Stimulated activated naive CD8-positive, alpha-beta T cell treated with anti-CD3 and anti-CD28 coated beads, Interleukin-15, Interleukin-2, amounts not matched to agents 100 ng/mL and 50 ng/mL, for 24 hours (primary cell): ENCODE results near the gene ENO1.
A peak's percentile ranks its signal among the peaks of the same experiment; 100 is the strongest.

Source experiments
- H3K27ac Mint-ChIP-seq: one replicate; pipeline ENCODE4 v1.8.0; 2021; ENCODE audit warnings: mild to moderate bottlenecking, mixed read lengths
- H3K27me3 Mint-ChIP-seq: one replicate; pipeline ENCODE4 v1.8.0; 2021; ENCODE audit warnings: mixed read lengths
- H3K36me3 Mint-ChIP-seq: one replicate; pipeline ENCODE4 v1.8.0; 2021; ENCODE audit warnings: low read depth, mixed read lengths
- H3K4me1 Mint-ChIP-seq: one replicate; pipeline ENCODE4 v1.8.0; 2021; ENCODE audit warnings: low read depth, mixed read lengths
- H3K4me3 Mint-ChIP-seq: one replicate; pipeline ENCODE4 v1.8.0; 2021; ENCODE audit warnings: mild to moderate bottlenecking, mixed read lengths
- H3K9me3 Mint-ChIP-seq: one replicate; pipeline ENCODE4 v1.8.0; 2021; ENCODE audit warnings: mixed read lengths

ENO1 gene

GRCh38 chr1:8867878-8868567, 10.5 kb downstream of the ENO1 start:
- Mint-ChIP-seq H3K9me3 (no peaks in the 10 kb centered on the region), H3K36me3 (peaks cover 97% of the 10 kb centered on the region), H3K4me3 (peak overlapping the region; percentile 11), H3K27me3 (no peaks in the 10 kb centered on the region), H3K27ac (peak overlapping the region; percentile 95), H3K4me1 (peaks cover 70% of the 10 kb centered on the region)

DNA sequence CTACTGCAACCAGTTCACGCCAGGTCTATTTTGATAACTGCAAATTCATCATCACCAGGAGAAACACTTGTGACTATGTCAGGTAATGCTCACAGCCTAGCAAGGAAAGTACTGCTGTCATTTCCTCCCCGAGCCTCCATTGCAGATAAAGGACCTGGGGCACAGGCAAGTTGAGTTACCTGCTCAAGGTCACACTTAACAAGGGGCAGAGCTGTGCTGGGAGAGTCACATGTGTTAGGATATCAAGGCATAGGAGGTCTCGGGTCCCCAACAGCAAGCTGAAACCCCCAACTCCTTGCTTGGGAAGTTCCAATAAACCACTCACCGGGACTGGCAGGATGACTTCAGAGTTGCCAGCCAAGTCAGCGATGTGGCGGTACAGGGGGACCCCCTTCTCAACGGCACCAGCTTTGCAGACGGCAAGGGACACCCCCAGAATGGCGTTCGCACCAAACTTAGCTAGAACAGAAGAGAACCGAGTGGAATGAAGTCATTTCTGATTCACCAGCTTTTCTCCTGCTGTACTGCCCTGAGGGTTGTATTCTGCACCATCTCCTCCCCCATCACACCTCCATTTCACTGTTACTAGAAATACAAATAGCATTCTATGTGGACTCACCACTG, 11.6 kb downstream of the ENO1 start:
- peaks cover 97% of the 10 kb centered on the region for H3K36me3 Mint-ChIP-seq
- no peaks in the 10 kb centered on the region for H3K9me3 Mint-ChIP-seq
- peaks cover 63% of the 10 kb centered on the region for H3K4me1 Mint-ChIP-seq
- peak overlapping the region; percentile 47 for H3K4me3 Mint-ChIP-seq
- H3K27me3 Mint-ChIP-seq = no peaks in the 10 kb centered on the region
- peak overlapping the region; percentile 95 for H3K27ac Mint-ChIP-seq

DNA sequence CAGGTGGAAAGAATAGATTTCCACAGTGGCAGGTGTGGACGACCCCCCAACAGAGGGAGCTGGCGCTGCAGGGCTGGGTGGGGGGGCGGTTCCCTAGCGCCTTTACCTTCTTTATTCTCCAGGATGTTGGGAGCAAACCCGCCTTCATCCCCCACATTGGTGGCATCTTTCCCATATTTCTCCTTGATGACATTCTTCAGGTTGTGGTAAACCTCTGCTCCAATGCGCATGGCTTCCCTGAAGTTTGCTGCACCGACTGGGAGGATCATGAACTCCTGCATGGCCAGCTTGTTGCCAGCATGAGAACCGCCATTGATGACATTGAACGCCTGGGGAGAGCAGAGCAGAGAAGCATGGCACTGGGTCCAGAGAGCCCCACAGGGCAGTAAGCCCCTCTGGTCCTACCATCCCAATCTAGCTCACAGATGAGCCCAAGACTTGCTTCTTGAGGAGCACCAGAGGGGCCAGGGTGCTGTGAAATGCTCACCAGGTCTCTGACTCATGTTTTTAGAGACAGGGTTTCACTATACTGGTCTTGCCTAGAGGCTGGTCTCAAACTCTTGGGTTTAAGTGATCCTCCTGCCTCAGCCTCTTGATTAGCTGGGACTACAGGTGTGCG, 12.2 kb downstream of the ENO1 start:
- H3K4me3 Mint-ChIP-seq = peak overlapping the region; percentile 33
- H3K36me3 Mint-ChIP-seq = peaks cover 96% of the 10 kb centered on the region
- peak overlapping the region; percentile 95 for H3K27ac Mint-ChIP-seq
- no peaks in the 10 kb centered on the region for H3K9me3 Mint-ChIP-seq
- H3K4me1 Mint-ChIP-seq = peaks cover 57% of the 10 kb centered on the region
- no peaks in the 10 kb centered on the region for H3K27me3 Mint-ChIP-seq

DNA sequence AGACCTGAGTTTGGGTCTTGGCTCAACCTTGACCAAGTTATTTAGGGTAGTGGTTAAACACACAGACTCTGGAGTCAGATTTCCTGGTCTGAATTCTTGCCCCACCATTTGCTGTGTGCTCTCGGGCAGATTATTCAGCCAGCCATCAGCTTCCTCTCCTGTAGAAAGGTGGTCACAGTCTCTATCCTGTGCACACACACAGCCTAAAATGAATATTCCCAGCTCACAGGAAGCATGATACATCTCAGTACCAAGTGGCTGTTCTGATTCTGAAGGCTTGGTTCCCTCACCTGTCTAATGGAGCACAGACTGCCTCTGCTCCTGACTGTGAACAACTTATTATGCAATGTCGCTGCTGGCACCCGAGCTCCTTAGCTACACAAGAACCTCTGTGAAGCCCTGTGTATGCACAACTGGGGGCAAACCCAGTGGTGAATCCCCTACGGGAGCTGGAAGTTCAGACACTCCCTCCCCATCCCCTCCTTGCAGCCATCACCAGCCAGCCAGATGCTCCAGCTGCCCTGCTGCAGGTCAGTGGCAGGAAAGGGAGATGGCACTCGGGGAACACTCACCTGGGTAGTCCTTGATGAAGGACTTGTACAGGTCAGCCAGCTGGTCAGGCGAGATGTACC, 13.7 kb downstream of the ENO1 start:
- H3K36me3 Mint-ChIP-seq = peaks cover 94% of the 10 kb centered on the region
- no peaks in the 10 kb centered on the region for H3K27me3 Mint-ChIP-seq
- H3K27ac Mint-ChIP-seq = peak overlapping the region; percentile 61
- H3K4me3 Mint-ChIP-seq = no peak overlapping the region
- no peaks in the 10 kb centered on the region for H3K9me3 Mint-ChIP-seq
- peaks cover 50% of the 10 kb centered on the region for H3K4me1 Mint-ChIP-seq

GRCh38 chr1:8863794-8864233, 14.7 kb downstream of the ENO1 start:
- H3K27me3 Mint-ChIP-seq = no peaks in the 10 kb centered on the region
- no peak overlapping the region for H3K27ac Mint-ChIP-seq
- H3K4me1 Mint-ChIP-seq = peaks cover 48% of the 10 kb centered on the region
- no peaks in the 10 kb centered on the region for H3K9me3 Mint-ChIP-seq
- peaks cover 93% of the 10 kb centered on the region for H3K36me3 Mint-ChIP-seq
- H3K4me3 Mint-ChIP-seq = no peak overlapping the region

GRCh38 chr1:8863138-8863537, 15.3 kb downstream of the ENO1 start:
- peak overlapping the region; percentile 63 for H3K27ac Mint-ChIP-seq
- H3K36me3 Mint-ChIP-seq = peaks cover 97% of the 10 kb centered on the region

GRCh38 chr1:8862528-8862927, 16.0 kb downstream of the ENO1 start:
- no peaks in the 10 kb centered on the region for H3K9me3 Mint-ChIP-seq
- peak overlapping the region; percentile 63 for H3K27ac Mint-ChIP-seq
- no peaks in the 10 kb centered on the region for H3K27me3 Mint-ChIP-seq
- H3K36me3 Mint-ChIP-seq = peaks cover 93% of the 10 kb centered on the region
- peak overlapping the region; percentile 5 for H3K4me3 Mint-ChIP-seq
- H3K4me1 Mint-ChIP-seq = peaks cover 47% of the 10 kb centered on the region

More at GRCh38 chr1:8863138-8863537, 15.3 kb downstream of the ENO1 start:
- Mint-ChIP-seq H3K27me3 (no peaks in the 10 kb centered on the region), H3K4me1 (peaks cover 52% of the 10 kb centered on the region), H3K4me3 (peak overlapping the region; percentile 5), H3K9me3 (no peaks in the 10 kb centered on the region)

GRCh38 chr1:8860738-8861516, 17.6 kb downstream of the ENO1 start:
- Mint-ChIP-seq H3K4me1 (peaks cover 32% of the 10 kb centered on the region), H3K4me3 (no peak overlapping the region), H3K36me3 (peaks cover 85% of the 10 kb centered on the region), H3K9me3 (no peaks in the 10 kb centered on the region), H3K27me3 (no peaks in the 10 kb centered on the region), H3K27ac (peak overlapping the region; percentile 66)

- Mint-ChIP-seq H3K27ac (peak overlapping the region; percentile 81), H3K36me3 (peaks cover 67% of the 10 kb centered on the region), H3K9me3 (no peaks in the 10 kb centered on the region), H3K27me3 (no peaks in the 10 kb centered on the region), H3K4me1 (peaks cover 32% of the 10 kb centered on the region), H3K4me3 (no peak overlapping the region)
These were observed 19.4 kb downstream of the ENO1 start for GRCh38 chr1:8858888-8859706.

GRCh38 chr1:8858112-8858668, 20.3 kb downstream of the ENO1 start:
- Mint-ChIP-seq H3K9me3 (no peaks in the 10 kb centered on the region), H3K27me3 (no peaks in the 10 kb centered on the region), H3K36me3 (peaks cover 58% of the 10 kb centered on the region), H3K4me3 (no peak overlapping the region), H3K4me1 (peaks cover 30% of the 10 kb centered on the region), H3K27ac (peak overlapping the region; percentile 81)

DNA sequence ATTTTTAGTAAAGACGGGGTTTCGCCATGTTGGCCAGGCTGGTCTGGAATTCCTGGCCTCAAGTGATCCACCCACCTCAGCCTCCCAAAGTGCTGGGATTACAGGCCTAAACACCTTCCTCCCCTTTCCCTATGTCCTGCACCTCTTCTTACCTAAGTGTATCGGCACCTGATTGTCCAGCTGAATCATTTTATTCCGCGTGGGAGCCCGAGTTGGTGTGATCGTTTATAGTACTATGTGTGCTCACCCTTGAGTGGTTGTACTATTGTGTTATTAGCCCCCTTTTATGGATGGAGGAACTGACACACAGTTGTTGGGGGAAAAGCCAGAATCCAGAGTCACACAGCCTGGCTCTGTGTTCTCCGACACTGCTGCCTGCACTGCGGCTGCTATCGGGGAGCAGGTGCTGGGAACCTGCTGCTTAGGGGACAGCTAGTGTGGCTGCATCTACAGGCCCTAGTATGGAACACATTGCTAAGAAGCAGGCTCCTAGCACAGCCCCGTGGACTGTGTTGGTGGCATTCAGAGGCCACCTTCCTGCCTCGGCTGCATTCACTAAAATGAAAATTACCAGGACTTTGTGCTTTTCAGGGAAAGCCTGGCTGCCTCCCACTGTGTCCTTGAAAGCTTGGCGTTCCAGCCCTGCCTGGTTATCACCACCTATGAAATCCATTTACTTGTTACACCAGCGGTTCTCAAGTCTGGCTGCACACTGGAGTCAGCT, 21.6 kb downstream of the ENO1 start:
- H3K4me1 Mint-ChIP-seq = peaks cover 24% of the 10 kb centered on the region
- no peak overlapping the region for H3K27ac Mint-ChIP-seq
- no peaks in the 10 kb centered on the region for H3K27me3 Mint-ChIP-seq
- no peak overlapping the region for H3K4me3 Mint-ChIP-seq
- H3K36me3 Mint-ChIP-seq = peaks cover 44% of the 10 kb centered on the region
- no peaks in the 10 kb centered on the region for H3K9me3 Mint-ChIP-seq

GRCh38 chr1:8854240-8854639, 24.2 kb downstream of the ENO1 start:
- no peak overlapping the region for H3K27ac Mint-ChIP-seq
- H3K4me1 Mint-ChIP-seq = peaks cover 13% of the 10 kb centered on the region
- no peaks in the 10 kb centered on the region for H3K27me3 Mint-ChIP-seq
- H3K9me3 Mint-ChIP-seq = no peaks in the 10 kb centered on the region
- peaks cover 22% of the 10 kb centered on the region for H3K36me3 Mint-ChIP-seq
- H3K4me3 Mint-ChIP-seq = no peak overlapping the region

- Mint-ChIP-seq H3K27me3 (no peaks in the 10 kb centered on the region), H3K36me3 (peaks cover under 1% of the 10 kb centered on the region), H3K9me3 (no peaks in the 10 kb centered on the region), H3K4me3 (no peak overlapping the region), H3K27ac (no peak overlapping the region), H3K4me1 (peaks cover 3% of the 10 kb centered on the region)
These were observed 27.4 kb downstream of the ENO1 start for GRCh38 chr1:8851060-8851459.
